ENCODE results near the gene DAPK1. TPM values are rescaled to one million over a fixed set of nuclear protein-coding genes. Genes with fewer than 3 reads are reported as not detected.

DAPK1 gene
- total RNA-seq, 1 donor from 2014 or later: 29.5 TPM

- Mint-ChIP-seq H3K4me1 (peaks cover 40% of the 10 kb centered on the region), H3K27me3 (ENCODE audit: insufficient read depth, low read depth) (no peaks in the 10 kb centered on the region), H3K4me3 (no peak overlapping the region), H3K36me3 (peaks cover 1% of the 10 kb centered on the region), H3K27ac (no peak overlapping the region), H3K9me3 (no peaks in the 10 kb centered on the region)
- Histone ChIP-seq H3K9me3 (ENCODE audit: low read depth) (no peaks in the 10 kb centered on the region), H3K27me3 (no peaks in the 10 kb centered on the region), H3K4me1 (peaks cover 26% of the 10 kb centered on the region), H3K4me2 (no peak overlapping the region), H3K79me2 (ENCODE audit: low read depth) (peaks cover 70% of the 10 kb centered on the region), H4K20me1 (ENCODE audit: low read depth) (peaks cover 28% of the 10 kb centered on the region), H2AFZ (replicated peaks) (no peak overlapping the region), H3K36me3 (no peaks in the 10 kb centered on the region), H3F3A (ENCODE audit: low read depth) (no peaks in the 10 kb centered on the region), H3K27ac (no peak overlapping the region), H3K9ac (no peak overlapping the region), H3K4me3 (no peak overlapping the region)
- TF ChIP-seq EZH2 (IDR thresholded peaks at IDR 0.05): no peak
- no peak for TF ChIP-seq CTCF (IDR thresholded peaks at IDR 0.05)
- TF ChIP-seq EZH2phosphoT487 (IDR thresholded peaks at IDR 0.05): no peak
- DNase-seq (ENCODE audit: low spot score): no peak
Measured at GRCh38 chr9:87534036-87534435, 36.4 kb downstream of the DAPK1 start.

- H2AFZ ChIP-seq (replicated peaks): no peak overlapping the region
- no peaks in the 10 kb centered on the region for H3K27me3 ChIP-seq
- TF ChIP-seq CTCF (IDR thresholded peaks at IDR 0.05) (no peak), EZH2phosphoT487 (IDR thresholded peaks at IDR 0.05) (no peak), EZH2 (IDR thresholded peaks at IDR 0.05) (no peak)
- H3K9ac ChIP-seq: no peak overlapping the region
- no peak overlapping the region for H3K4me3 Mint-ChIP-seq
- H3K27ac ChIP-seq: no peak overlapping the region
- H4K20me1 ChIP-seq (ENCODE audit: low read depth): peaks cover 19% of the 10 kb centered on the region
- no peak overlapping the region for H3K4me3 ChIP-seq
- no peak overlapping the region for H3K27ac Mint-ChIP-seq
- H3K9me3 ChIP-seq (ENCODE audit: low read depth): no peaks in the 10 kb centered on the region
- H3K36me3 Mint-ChIP-seq: no peaks in the 10 kb centered on the region
- no peaks in the 10 kb centered on the region for H3K36me3 ChIP-seq
- no peaks in the 10 kb centered on the region for H3K9me3 Mint-ChIP-seq
- peaks cover 32% of the 10 kb centered on the region for H3K4me1 Mint-ChIP-seq
- no peak for DNase-seq (ENCODE audit: low spot score)
- H3F3A ChIP-seq (ENCODE audit: low read depth): no peaks in the 10 kb centered on the region
- peaks cover 65% of the 10 kb centered on the region for H3K79me2 ChIP-seq (ENCODE audit: low read depth)
- peaks cover 18% of the 10 kb centered on the region for H3K4me1 ChIP-seq
- no peaks in the 10 kb centered on the region for H3K27me3 Mint-ChIP-seq (ENCODE audit: insufficient read depth, low read depth)
- no peak overlapping the region for H3K4me2 ChIP-seq
Measured at GRCh38 chr9:87534957-87535356, 37.3 kb downstream of the DAPK1 start.

- Histone ChIP-seq H3F3A (ENCODE audit: low read depth) (no peaks in the 10 kb centered on the region), H3K4me3 (no peak overlapping the region), H3K36me3 (no peaks in the 10 kb centered on the region), H3K27me3 (no peaks in the 10 kb centered on the region), H3K4me1 (peaks cover 10% of the 10 kb centered on the region), H3K9ac (no peak overlapping the region), H2AFZ (replicated peaks) (no peak overlapping the region), H4K20me1 (ENCODE audit: low read depth) (peaks cover 11% of the 10 kb centered on the region), H3K9me3 (ENCODE audit: low read depth) (no peaks in the 10 kb centered on the region), H3K4me2 (no peak overlapping the region), H3K27ac (no peak overlapping the region), H3K79me2 (ENCODE audit: low read depth) (peaks cover 64% of the 10 kb centered on the region)
- Mint-ChIP-seq H3K27ac (no peak overlapping the region), H3K9me3 (no peaks in the 10 kb centered on the region), H3K4me1 (peaks cover 22% of the 10 kb centered on the region), H3K4me3 (no peak overlapping the region), H3K27me3 (ENCODE audit: insufficient read depth, low read depth) (no peaks in the 10 kb centered on the region), H3K36me3 (no peaks in the 10 kb centered on the region)
- TF ChIP-seq EZH2 (IDR thresholded peaks at IDR 0.05): no peak
- no peak for TF ChIP-seq CTCF (IDR thresholded peaks at IDR 0.05)
- TF ChIP-seq EZH2phosphoT487 (IDR thresholded peaks at IDR 0.05): no peak
- DNase-seq (ENCODE audit: low spot score): no peak
Measured at GRCh38 chr9:87535817-87536539, 38.3 kb downstream of the DAPK1 start.

All from neural progenitor cell (in vitro differentiated cells).